Activated CD4-positive, alpha-beta T cell treated with anti-CD3 and anti-CD28 coated beads for 24 hours (primary cell): ENCODE data around the gene FCHO2.

Experiments used
- DNase-seq, 2 donors: peaks; one replicate each; pipeline ENCODE4 v3.0.0-alpha.2; 2020; ENCODE audit warnings: low read depth in 2 of 2

The FCHO2 gene

GRCh38 chr5:73135021-73135420 lies 179.2 kb downstream of the FCHO2 start:
- DNase-seq = no peak

GRCh38 chr5:73135429-73136054 lies 179.7 kb downstream of the FCHO2 start:
- no peak for DNase-seq

- DNase-seq = no peak
Observed at GRCh38 chr5:73136055-73136562, 180.3 kb downstream of the FCHO2 start.

GRCh38 chr5:73137563-73138530 lies 182.0 kb downstream of the FCHO2 start:
- DNase-seq = no peak

GRCh38 chr5:73139485-73139884 lies 183.6 kb downstream of the FCHO2 start:
- no peak for DNase-seq
